ENCODE measurements around the gene MICB. TPM values are rescaled to one million over a fixed set of nuclear protein-coding genes. Genes with fewer than 3 reads are reported as not detected.

Gene MICB
- total RNA-seq, 5 donors from 2014 or later (not counting 1 experiment from before 2014, with no cell fraction given): 15.7 to 21.7 (median 16.1) TPM

DNA sequence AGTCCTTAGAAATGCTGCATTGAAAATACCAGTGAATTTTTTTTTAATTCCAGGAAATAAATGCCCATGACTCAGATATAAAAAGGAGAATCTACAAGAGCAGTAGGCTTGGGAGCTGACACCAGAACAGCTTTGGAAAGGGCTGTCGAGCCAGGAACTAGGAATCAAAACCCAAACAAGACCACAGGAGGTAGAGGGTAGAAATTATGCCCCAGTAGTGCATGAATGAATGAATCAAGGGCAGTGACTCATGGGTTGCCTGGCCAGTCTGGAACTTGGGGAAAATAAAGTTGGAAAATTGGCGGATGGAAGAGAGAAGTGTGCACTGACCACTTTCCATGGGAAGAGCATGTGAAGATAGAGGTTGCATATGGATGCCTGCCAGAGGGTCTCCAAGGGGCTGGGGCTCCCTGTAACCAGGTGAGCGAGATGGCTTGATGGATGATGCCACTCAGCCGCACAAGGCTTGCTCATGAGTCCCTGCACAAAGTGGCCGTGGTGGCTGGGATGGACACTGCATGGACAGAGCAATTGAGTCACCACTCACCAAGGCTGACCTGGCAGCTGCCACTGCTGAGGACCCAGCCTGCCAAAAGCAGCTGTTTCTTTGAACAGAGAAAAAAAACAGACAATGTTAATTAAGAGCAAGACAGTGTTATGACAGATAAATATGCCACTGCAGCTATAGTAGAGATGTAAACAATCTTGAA is 15.7 kb downstream of the MICB start:
- Mint-ChIP-seq H3K4me1 (no peaks in the 10 kb centered on the region), H3K36me3 (peaks cover 18% of the 10 kb centered on the region), H3K27ac (no peak overlapping the region), H3K4me3 (no peak overlapping the region), H3K9me3 (no peaks in the 10 kb centered on the region), H3K27me3 (no peaks in the 10 kb centered on the region)
- Histone ChIP-seq H3K36me3 (ENCODE audit: control insufficient read depth in 2 of 2, extremely low read depth in 1 of 2, insufficient read depth in 1 of 2, low read length in 1 of 2) (peaks cover 2 to 17% of the 10 kb centered on the region in 2 donors), H3K4me1 (ENCODE audit: control insufficient read depth in 1 of 2, extremely low read depth in 1 of 2, insufficient read depth in 2 of 2, low read length in 2 of 2) (no peaks in the 10 kb centered on the region), H3K4me3 (ENCODE audit: control insufficient read depth in 1 of 2, extremely low read depth in 1 of 2, low read length in 1 of 2) (no peak overlapping the region), H3K27me3 (replicated peaks in 1 of 2; ENCODE audit: control insufficient read depth in 2 of 2, extremely low read depth in 1 of 2, insufficient read depth in 2 of 2, low read length in 1 of 2) (peaks cover 0 to 10% of the 10 kb centered on the region in 2 experiments), H3K27ac (ENCODE audit: low read length) (no peak overlapping the region), H3K9me3 (no peaks in the 10 kb centered on the region)
- WGBS (ENCODE audit: insufficient coverage): 93% methylated on average over 3 of the region's 5 CpGs
- ATAC-seq (replicated peaks in 1 of 4) (no peak), DNase-seq (no peak)
- ChIA-PET CTCF (no interaction called here), POLR2A (interaction anchor here in 1 of 2 donors (0.5 kb wide), 1 partner anchor 310 kb away, joined by 3 read pairs; no protein-coding TSS in a partner anchor)

DNA sequence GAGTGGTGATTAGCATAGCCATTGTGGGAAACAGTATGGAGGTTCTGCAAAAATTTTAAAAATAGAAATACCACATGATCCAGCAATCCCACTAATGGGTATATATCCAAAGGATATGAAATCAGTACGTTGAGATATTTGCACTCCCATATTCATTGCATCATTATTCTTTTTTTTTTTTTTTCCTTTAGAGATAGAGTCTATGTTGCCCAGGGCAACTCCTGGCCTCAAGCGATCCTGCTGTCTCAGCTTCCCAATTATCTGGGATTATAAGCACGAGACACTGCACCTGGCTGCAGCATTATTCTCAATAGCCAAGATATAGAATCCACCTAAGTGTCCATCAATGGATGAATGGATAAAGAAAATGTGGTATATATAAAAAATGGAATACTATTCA is 23.9 kb downstream of the MICB start:
- ChIA-PET POLR2A (interaction anchor here in 1 of 2 donors (0.6 kb wide), 1 partner anchor 331 kb away, joined by 4 read pairs; no protein-coding TSS in a partner anchor), CTCF (no interaction called here)
- DNase-seq (no peak), ATAC-seq (replicated peaks in 1 of 4) (no peak)
- Histone ChIP-seq H3K4me1 (ENCODE audit: control insufficient read depth in 1 of 2, extremely low read depth in 1 of 2, insufficient read depth in 2 of 2, low read length in 2 of 2) (no peaks in the 10 kb centered on the region), H3K9me3 (no peaks in the 10 kb centered on the region), H3K4me3 (ENCODE audit: control insufficient read depth in 1 of 2, extremely low read depth in 1 of 2, low read length in 1 of 2) (no peak overlapping the region), H3K27ac (ENCODE audit: low read length) (no peak overlapping the region), H3K36me3 (ENCODE audit: control insufficient read depth in 2 of 2, extremely low read depth in 1 of 2, insufficient read depth in 1 of 2, low read length in 1 of 2) (no peaks in the 10 kb centered on the region), H3K27me3 (replicated peaks in 1 of 2; ENCODE audit: control insufficient read depth in 2 of 2, extremely low read depth in 1 of 2, insufficient read depth in 2 of 2, low read length in 1 of 2) (no peaks in the 10 kb centered on the region)
- Mint-ChIP-seq H3K36me3 (no peaks in the 10 kb centered on the region), H3K27ac (no peak overlapping the region), H3K9me3 (no peaks in the 10 kb centered on the region), H3K4me3 (no peak overlapping the region), H3K4me1 (peaks cover 0 to 3% (median 0%) of the 10 kb centered on the region in 3 donors), H3K27me3 (no peaks in the 10 kb centered on the region)
- 50% methylated on average over 1 of the region's 3 CpGs for WGBS (ENCODE audit: insufficient coverage)

DNA sequence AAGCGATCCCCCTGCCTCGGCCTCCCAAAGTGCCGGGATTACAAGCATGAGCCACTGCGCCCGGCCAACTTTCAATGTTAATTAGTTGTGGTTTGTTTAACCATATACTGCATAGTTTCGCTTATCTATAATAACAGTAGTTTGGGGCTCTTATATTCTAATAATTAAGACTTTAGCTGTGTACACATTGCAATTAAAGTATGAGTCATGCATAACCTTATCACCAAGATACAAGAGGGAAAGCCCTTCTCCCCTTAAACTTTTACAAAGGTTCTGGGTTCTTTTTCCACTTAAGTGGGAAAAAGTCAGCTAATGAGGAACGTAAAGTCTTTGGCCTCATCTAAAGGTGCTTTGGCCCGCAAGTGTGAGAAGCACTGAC is 27.6 kb downstream of the MICB start:
- Mint-ChIP-seq H3K36me3 (peaks cover 6% of the 10 kb centered on the region), H3K27ac (no peak overlapping the region), H3K9me3 (no peaks in the 10 kb centered on the region), H3K27me3 (no peaks in the 10 kb centered on the region), H3K4me3 (no peak overlapping the region), H3K4me1 (peaks cover 0 to 4% (median 0%) of the 10 kb centered on the region in 3 donors)
- H3K4me1 ChIP-seq (ENCODE audit: control insufficient read depth in 1 of 2, extremely low read depth in 1 of 2, insufficient read depth in 2 of 2, low read length in 2 of 2): no peaks in the 10 kb centered on the region
- ATAC-seq (replicated peaks in 1 of 4): no peak
- no peak for DNase-seq
- ChIA-PET POLR2A (interaction anchor here in 1 of 2 donors (0.7 kb wide), 1 partner anchor 734 kb away, joined by 4 read pairs; no protein-coding TSS in a partner anchor), CTCF (interaction anchor here in 1 of 2 donors (0.6 kb wide), 2 partner anchors 83 to 1011 kb away, joined by 3 read pairs; no protein-coding TSS in a partner anchor)
- peaks cover 6 to 9% of the 10 kb centered on the region in 2 donors for H3K36me3 ChIP-seq (ENCODE audit: control insufficient read depth in 2 of 2, extremely low read depth in 1 of 2, insufficient read depth in 1 of 2, low read length in 1 of 2)
- H3K4me3 ChIP-seq (ENCODE audit: control insufficient read depth in 1 of 2, extremely low read depth in 1 of 2, low read length in 1 of 2): no peak overlapping the region
- no peaks in the 10 kb centered on the region for H3K9me3 ChIP-seq
- H3K27ac ChIP-seq (ENCODE audit: low read length): no peak overlapping the region
- 95% methylated on average over 2 of the region's 8 CpGs for WGBS (ENCODE audit: insufficient coverage)
- no peaks in the 10 kb centered on the region for H3K27me3 ChIP-seq (replicated peaks in 1 of 2; ENCODE audit: control insufficient read depth in 2 of 2, extremely low read depth in 1 of 2, insufficient read depth in 2 of 2, low read length in 1 of 2)

DNA sequence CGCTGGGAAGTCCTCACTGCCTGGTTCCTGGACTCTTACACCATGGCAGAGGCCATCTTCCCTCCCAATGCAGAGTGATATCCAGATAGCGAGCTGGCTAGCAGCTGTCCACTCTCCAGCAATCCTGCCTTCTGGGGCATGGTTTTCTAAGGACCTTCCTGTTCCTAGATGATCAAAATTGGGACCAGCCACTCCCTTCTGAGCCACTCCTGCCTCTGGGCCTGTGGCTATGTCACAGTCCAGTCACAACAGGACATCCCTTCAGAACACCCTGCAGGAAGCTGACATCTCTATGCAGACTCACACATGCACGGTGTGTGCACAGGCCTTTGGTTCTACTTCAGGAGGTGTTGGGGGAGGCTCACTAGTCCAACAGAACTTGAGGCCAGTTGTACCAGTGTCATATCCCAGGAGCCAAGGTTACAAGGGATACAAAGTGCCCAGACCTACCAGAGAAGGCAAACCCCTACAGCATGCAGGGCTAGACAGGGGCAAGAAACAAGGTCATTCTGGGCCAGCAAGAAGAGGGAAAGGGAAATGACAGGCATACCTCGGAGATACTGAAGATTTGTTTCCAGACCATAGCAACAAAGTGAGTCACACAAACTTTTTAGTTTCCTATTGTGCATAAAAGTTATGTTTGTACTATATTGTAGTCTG is 28.1 kb downstream of the MICB start:
- DNase-seq: no peak
- Histone ChIP-seq H3K36me3 (ENCODE audit: control insufficient read depth in 2 of 2, extremely low read depth in 1 of 2, insufficient read depth in 1 of 2, low read length in 1 of 2) (peaks cover 10 to 14% of the 10 kb centered on the region in 2 donors), H3K9me3 (no peaks in the 10 kb centered on the region), H3K4me1 (ENCODE audit: control insufficient read depth in 1 of 2, extremely low read depth in 1 of 2, insufficient read depth in 2 of 2, low read length in 2 of 2) (no peaks in the 10 kb centered on the region), H3K27me3 (replicated peaks in 1 of 2; ENCODE audit: control insufficient read depth in 2 of 2, extremely low read depth in 1 of 2, insufficient read depth in 2 of 2, low read length in 1 of 2) (no peaks in the 10 kb centered on the region), H3K27ac (ENCODE audit: low read length) (no peak overlapping the region), H3K4me3 (ENCODE audit: control insufficient read depth in 1 of 2, extremely low read depth in 1 of 2, low read length in 1 of 2) (no peak overlapping the region)
- Mint-ChIP-seq H3K9me3 (no peaks in the 10 kb centered on the region), H3K27me3 (no peaks in the 10 kb centered on the region), H3K4me1 (peaks cover 0 to 6% (median 0%) of the 10 kb centered on the region in 3 donors), H3K27ac (peak overlapping the region in 1 of 2 donors; percentile 25), H3K36me3 (peaks cover 12% of the 10 kb centered on the region), H3K4me3 (no peak overlapping the region)
- CTCF ChIA-PET: interaction anchor here in 1 of 2 donors (0.6 kb wide), 1 partner anchor 1012 kb away, joined by 3 read pairs; no protein-coding TSS in a partner anchor
- WGBS (ENCODE audit: insufficient coverage): 96% methylated on average over 2 of the region's 4 CpGs
- POLR2A ChIA-PET: no interaction called here
- no peak for ATAC-seq (replicated peaks in 1 of 4)

DNA sequence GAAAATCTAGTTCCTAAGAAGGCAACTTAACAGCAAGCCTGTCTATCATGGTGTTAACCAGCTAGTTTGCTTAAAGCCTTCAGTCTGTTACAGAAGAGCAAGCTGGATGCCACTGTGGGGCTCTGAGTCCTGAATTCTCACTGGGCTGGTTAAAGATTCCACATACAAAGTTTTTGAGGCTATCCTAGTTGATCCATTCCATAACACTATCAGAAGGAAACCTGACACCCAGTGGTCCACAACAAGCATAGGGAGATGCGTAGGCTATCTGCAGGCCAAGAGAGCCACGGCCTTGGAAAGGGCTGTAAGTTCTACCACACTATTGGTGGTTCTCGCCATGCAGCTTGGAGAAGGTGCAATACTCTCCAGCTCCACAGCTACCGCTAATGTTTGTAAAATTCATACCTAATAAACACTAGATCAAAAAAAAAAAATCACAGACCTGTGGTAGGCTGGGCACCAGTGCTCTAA is 30.4 kb downstream of the MICB start:
- no peaks in the 10 kb centered on the region for H3K27me3 Mint-ChIP-seq
- POLR2A ChIA-PET: interaction anchor here in 1 of 2 donors (0.7 kb wide), 1 partner anchor 12 kb away, joined by 6 read pairs; no protein-coding TSS in a partner anchor
- peaks cover 27% of the 10 kb centered on the region for H3K36me3 Mint-ChIP-seq
- peaks cover 12 to 37% of the 10 kb centered on the region in 2 donors for H3K36me3 ChIP-seq (ENCODE audit: control insufficient read depth in 2 of 2, extremely low read depth in 1 of 2, insufficient read depth in 1 of 2, low read length in 1 of 2)
- 100% methylated on average over 1 of the region's 4 CpGs for WGBS (ENCODE audit: insufficient coverage)
- H3K9me3 Mint-ChIP-seq: no peaks in the 10 kb centered on the region
- no peaks in the 10 kb centered on the region for H3K9me3 ChIP-seq
- ATAC-seq (replicated peaks in 1 of 4) (peak in 2 of 4 experiments; percentile 16 to 20), DNase-seq (no peak)
- no peaks in the 10 kb centered on the region for H3K4me1 ChIP-seq (ENCODE audit: control insufficient read depth in 1 of 2, extremely low read depth in 1 of 2, insufficient read depth in 2 of 2, low read length in 2 of 2)
- CTCF ChIA-PET: no interaction called here
- peaks cover 6 to 11% (median 7%) of the 10 kb centered on the region in 3 donors for H3K4me1 Mint-ChIP-seq
- no peak overlapping the region for H3K27ac ChIP-seq (ENCODE audit: low read length)
- no peaks in the 10 kb centered on the region for H3K27me3 ChIP-seq (replicated peaks in 1 of 2; ENCODE audit: control insufficient read depth in 2 of 2, extremely low read depth in 1 of 2, insufficient read depth in 2 of 2, low read length in 1 of 2)
- H3K4me3 ChIP-seq (ENCODE audit: control insufficient read depth in 1 of 2, extremely low read depth in 1 of 2, low read length in 1 of 2): no peak overlapping the region
- H3K4me3 Mint-ChIP-seq: no peak overlapping the region
- H3K27ac Mint-ChIP-seq: peak overlapping the region; percentile 4 to 21

DNA sequence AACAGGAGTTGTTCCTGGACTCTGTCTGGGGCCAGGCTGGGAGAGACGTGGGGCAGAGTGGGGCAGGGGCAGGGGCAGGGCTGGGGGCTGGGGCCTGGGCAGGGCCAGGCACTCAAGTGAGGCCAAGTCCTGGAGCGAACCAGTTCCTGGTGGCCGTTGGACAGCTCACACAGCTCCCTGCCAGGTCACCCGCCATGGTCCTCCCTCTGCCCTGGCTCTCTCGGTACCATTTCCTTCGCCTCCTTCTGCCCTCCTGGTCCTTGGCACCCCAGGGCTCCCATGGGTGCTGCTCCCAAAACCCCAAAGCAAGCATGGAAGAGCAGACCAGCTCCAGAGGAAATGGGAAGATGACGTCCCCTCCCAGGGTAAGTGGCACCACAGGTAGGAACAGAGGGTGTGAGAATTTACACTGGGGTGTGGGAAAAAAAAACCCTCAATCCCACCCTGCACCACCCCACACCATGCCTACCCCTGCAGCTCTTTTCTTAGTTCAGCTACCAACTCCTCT is 30.9 kb downstream of the MICB start, which contains the start of gene MCCD1:
TSS of gene MCCD1 (plus strand) at position 142 of the 508 bp plus-strand sequence. CDS start at position 195, 53 bp downstream.
- ChIA-PET CTCF (no interaction called here), POLR2A (no interaction called here)
- Mint-ChIP-seq H3K36me3 (peaks cover 31% of the 10 kb centered on the region), H3K4me1 (peaks cover 7 to 13% (median 10%) of the 10 kb centered on the region in 3 donors), H3K9me3 (no peaks in the 10 kb centered on the region), H3K27me3 (no peaks in the 10 kb centered on the region), H3K27ac (peak within 1 kb of the TSS; percentile 21 to 39), H3K4me3 (no peak within 1 kb of the TSS)
- DNase-seq (no peak), ATAC-seq (replicated peaks in 1 of 4) (peak in 3 of 4 experiments; percentile 19 to 45 (median 31))
- H3K4me1 ChIP-seq (ENCODE audit: control insufficient read depth in 1 of 2, extremely low read depth in 1 of 2, insufficient read depth in 2 of 2, low read length in 2 of 2): no peaks in the 10 kb centered on the region
- H3K4me3 ChIP-seq (ENCODE audit: control insufficient read depth in 1 of 2, extremely low read depth in 1 of 2, low read length in 1 of 2): no peak within 1 kb of the TSS
- H3K9me3 ChIP-seq: no peaks in the 10 kb centered on the region
- no peaks in the 10 kb centered on the region for H3K27me3 ChIP-seq (replicated peaks in 1 of 2; ENCODE audit: control insufficient read depth in 2 of 2, extremely low read depth in 1 of 2, insufficient read depth in 2 of 2, low read length in 1 of 2)
- WGBS (ENCODE audit: insufficient coverage): 91% methylated on average over 6 of the region's 7 CpGs
- H3K36me3 ChIP-seq (ENCODE audit: control insufficient read depth in 2 of 2, extremely low read depth in 1 of 2, insufficient read depth in 1 of 2, low read length in 1 of 2): peaks cover 12 to 42% of the 10 kb centered on the region in 2 donors
- no peak within 1 kb of the TSS for H3K27ac ChIP-seq (ENCODE audit: low read length)

All from T-cell (primary cell).